HG02571 (cell line): ENCODE measurements around the gene PSMD12.
A peak's percentile ranks its signal among the peaks of the same experiment; 100 is the strongest.
"Not testable (repeated sequence)": the region's sequence is repeated elsewhere in the genome, so short reads cannot be mapped to it uniquely, and the experiment has no call there.

Experiments used
- ATAC-seq: cut with Tn5 transposase; IDR thresholded peaks from one replicate; pipeline ENCODE4 v1.9.1; 2021; ENCODE audit warnings: mild to moderate bottlenecking, moderate library complexity; ENCODE audit not compliant: unreplicated experiment

The PSMD12 gene

GRCh38 chr17:67366193-67367157 is at the start of gene PSMD12:
PSMD12 (minus strand) TSS chr17:67366577; CDS start chr17:67366519, 58 bp downstream.
- peak; percentile 78 for ATAC-seq

DNA sequence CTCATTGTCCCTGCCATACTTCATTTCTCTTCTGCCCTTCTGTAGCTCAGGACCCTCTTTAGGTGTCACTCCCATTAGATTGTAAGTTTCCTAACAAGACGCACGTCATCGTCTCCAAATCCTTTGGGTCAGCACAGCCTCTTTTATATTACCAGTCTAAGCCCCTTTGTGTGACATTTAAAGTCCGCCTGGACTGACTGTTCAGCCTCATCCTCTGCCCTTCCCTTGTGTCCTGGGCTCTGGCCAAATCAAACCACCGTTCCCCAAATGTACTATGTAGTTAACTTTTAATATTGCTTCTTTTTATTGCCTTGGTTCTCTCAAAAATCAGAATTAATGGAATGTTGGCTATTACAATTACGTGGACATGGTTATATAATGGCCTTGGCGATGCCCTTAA is 48.9 kb upstream of the PSMD12 start:
- ATAC-seq, result no peak

- ATAC-seq, result no peak
Measured at GRCh38 chr17:67414559-67414958, 48.2 kb upstream of the PSMD12 start.

DNA sequence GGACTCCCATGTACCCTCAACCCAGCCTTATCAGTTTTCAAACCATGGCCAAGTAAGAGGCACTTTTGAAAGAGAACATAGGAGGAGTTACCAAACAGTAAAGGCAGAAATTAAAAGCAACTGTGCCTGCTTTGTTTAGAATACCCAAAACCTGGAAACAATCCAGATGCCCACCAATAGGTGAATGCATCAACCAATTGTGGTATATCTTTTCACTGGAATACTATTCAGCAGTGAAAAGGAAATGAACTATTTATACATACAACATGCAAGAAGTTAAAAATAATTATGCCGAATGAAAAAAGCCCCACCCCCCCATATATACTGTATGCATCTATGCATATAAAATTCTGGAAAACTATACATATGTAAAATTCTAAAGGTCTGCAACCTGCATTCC is 47.8 kb upstream of the PSMD12 start:
- ATAC-seq, result no peak

GRCh38 chr17:67413388-67413787 is 47.0 kb upstream of the PSMD12 start:
- ATAC-seq, result no peak

GRCh38 chr17:67412941-67413340 is 46.6 kb upstream of the PSMD12 start:
- no peak for ATAC-seq

- no peak for ATAC-seq
Measured at GRCh38 chr17:67412032-67412431, 45.7 kb upstream of the PSMD12 start.

GRCh38 chr17:67411397-67411796 is 45.0 kb upstream of the PSMD12 start:
- no peak for ATAC-seq

DNA sequence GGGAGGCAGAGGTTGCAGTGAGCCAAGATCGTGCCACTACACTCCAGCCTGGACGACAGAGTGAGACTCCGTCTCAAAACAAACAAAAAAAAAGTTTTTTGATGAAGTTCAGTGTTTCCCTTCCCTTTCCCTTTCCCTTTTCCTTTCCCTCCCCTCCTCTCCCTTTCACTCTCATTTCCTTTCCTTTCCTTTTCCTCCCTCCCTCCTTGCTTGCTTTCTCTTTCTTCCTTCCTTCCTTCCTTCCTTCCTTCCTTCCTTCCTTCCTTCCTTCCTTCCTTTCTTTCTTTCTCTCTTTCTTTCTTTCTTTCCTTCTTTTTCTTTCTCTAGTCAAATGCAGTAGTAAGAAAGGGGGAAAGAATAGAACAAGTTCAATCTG is 42.1 kb upstream of the PSMD12 start:
- not testable (repeated sequence) for ATAC-seq

DNA sequence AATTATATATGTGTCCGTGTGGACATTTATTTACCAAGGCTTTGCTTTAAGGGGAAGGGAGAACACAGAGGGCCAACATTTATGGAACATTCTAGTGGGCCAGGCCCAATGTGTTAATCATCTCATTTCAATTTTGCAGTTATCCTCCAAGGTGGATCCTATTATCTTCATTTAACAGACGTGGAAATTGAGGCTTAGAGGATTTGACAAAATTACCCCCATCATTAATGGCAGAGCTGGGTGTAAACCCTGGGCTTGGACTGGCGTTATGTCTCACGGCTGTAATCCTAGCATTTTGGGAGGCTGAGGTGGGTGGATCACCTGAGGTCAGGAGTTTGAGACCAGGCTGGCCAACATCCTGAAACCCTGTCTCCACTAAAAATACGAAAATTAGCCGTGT is 37.1 kb upstream of the PSMD12 start:
- ATAC-seq, result no peak

GRCh38 chr17:67403065-67403464 is 36.7 kb upstream of the PSMD12 start:
- ATAC-seq, result no peak

GRCh38 chr17:67401598-67402504 is 35.5 kb upstream of the PSMD12 start:
- ATAC-seq, result no peak

DNA sequence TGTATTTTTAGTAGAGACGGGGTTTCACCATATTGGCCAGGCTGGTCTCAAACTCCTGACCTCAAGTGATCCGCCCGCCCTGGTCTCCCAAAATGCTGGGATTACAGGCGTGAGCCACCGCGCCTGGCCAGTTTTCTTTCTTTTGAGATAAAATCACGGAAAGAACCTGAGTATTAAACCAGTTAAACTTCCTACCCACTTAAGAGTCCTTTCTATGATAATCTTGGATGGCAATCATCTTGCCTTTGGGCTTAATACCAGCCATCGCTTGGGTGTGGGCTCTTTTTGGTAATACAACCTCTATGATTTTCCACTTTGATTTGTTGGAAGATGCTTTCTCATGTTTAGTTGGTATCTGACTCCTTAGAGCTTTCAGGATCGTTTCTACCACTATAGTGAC is 34.7 kb upstream of the PSMD12 start:
- ATAC-seq, result no peak

DNA sequence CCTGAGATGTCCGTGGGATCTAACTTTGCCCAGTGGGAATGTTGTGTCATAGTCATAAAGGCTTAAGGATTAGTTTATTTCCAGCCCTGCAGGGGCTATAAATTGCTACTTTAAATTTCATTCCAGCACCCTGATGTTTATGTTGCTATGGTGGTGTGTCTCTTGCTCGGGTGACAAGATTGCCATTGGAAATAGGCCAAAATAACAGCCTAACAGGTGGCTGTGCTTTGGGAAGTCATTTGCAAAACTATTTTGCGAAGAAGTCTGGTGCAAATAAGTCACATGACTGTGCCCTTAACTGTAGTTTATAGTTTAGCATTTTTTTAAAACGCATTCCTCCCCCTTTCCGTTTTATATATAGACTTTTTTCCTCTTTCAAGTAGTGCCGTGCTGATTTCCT is 33.8 kb upstream of the PSMD12 start:
- ATAC-seq, result no peak

GRCh38 chr17:67399676-67400075 is 33.3 kb upstream of the PSMD12 start:
- ATAC-seq, result no peak

- ATAC-seq, result no peak
Measured at GRCh38 chr17:67393809-67394397, 27.5 kb upstream of the PSMD12 start.

GRCh38 chr17:67392111-67392510 is 25.7 kb upstream of the PSMD12 start:
- ATAC-seq, result no peak

DNA sequence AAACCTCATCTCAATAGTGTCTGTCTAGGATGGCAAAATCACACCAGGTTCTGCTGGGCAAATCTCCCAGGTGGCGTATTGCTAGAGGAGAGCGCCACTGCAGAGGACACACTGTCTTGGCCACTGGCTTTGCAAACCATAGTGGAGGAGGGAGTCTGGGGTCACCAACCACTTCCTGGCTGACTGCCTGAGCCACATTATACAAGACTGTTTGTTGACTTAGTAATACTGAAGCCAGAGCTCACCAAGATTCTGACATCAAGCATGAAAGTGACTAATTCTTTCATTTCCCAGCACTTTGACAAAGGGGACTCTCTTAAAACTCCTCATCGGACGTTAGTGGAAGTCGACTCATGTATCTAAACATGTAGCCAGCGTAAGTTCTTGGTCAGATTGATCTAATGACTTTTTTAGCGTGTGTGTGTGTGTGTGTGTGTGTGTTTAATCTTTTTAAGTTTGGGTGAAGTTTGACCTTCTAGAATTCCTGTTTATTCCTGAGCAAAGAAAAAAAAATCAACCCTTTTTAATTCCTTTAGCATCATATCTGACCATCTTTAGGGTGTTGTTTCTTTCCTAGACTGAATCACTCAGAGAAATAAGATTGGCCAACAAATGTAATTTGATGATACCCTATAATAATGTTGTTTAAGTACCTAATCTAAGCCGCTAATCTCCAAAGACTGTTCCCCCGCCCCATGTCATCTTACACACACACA is 24.4 kb upstream of the PSMD12 start:
- peak; percentile 80 for ATAC-seq

DNA sequence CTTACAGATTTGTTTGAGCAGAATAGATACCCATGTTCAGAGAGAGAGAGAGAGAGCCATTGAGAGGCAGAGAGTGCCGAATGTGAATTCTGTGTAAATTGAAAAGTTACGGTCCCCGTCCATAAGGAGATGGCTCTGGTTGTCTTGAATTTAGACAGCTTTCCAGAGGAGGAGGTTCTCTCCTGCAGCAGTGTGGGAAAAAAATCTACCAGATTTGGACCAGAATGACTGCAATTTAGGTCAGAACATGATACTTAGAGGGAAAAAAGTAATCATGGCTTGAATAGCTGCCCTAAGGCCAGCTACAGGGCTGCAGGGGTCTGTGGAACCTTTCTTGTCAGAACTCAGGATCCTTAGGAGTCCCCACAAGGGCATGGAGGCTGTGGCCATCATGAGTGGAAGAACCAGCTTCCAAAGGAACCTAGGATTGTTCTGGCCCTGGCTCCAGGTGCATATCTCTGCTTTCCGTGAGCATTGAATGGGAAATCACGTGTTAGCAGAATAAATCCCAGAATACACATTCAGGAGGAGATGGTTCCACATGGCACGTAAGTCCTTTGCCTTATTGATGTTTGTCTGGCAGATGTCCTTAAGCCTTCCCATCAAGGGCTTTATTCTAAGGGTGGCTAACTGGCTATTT is 23.7 kb upstream of the PSMD12 start:
- no peak for ATAC-seq

GRCh38 chr17:67388986-67389385 is 22.6 kb upstream of the PSMD12 start:
- no peak for ATAC-seq
